Upper lobe of left lung (tissue), 6 donors: ENCODE measurements around the gene PCBP4. TPM values are rescaled to one million over a fixed set of nuclear protein-coding genes. Genes with fewer than 3 reads are reported as not detected.
A peak's percentile ranks its signal among the peaks of the same experiment; 100 is the strongest.
"Not testable (repeated sequence)": the region's sequence is repeated elsewhere in the genome, so short reads cannot be mapped to it uniquely, and the experiment has no call there.

Source experiments
- ATAC-seq, 2 donors: fragments of 200-7000 bp; cut with Tn5 transposase; one replicate each; pipeline ENCODE4 v1.9.1; 2022; ENCODE audit warnings: mild to moderate bottlenecking in 2 of 2, moderate library complexity in 2 of 2; ENCODE audit not compliant: low FRiP score in 2 of 2
- DNase-seq, 2 donors: peaks; one replicate each; pipeline ENCODE4 v3.0.0-alpha.2; 2019 to 2020
- H3K27ac ChIP-seq, 4 donors: fragments of 200-600 bp; sonication (generic); one replicate each; pipeline ENCODE4 v1.5.1; 2016 to 2019
- H3K27me3 ChIP-seq, 4 donors: fragments of 200-600 bp; sonication (generic); one replicate each; pipeline ENCODE4 v1.5.1; 2017 to 2019
- H3K36me3 ChIP-seq, 4 donors: fragments of 200-600 bp; sonication (generic); one replicate each; pipeline ENCODE4 v1.5.1; 2016 to 2019
- H3K4me1 ChIP-seq, 4 donors: fragments of 200-600 bp; sonication (generic); one replicate each; pipeline ENCODE4 v1.5.1; 2018 to 2019
- H3K4me3 ChIP-seq, 4 donors: fragments of 200-600 bp; sonication (generic); one replicate each; pipeline ENCODE4 v1.5.1; 2017 to 2019; ENCODE audit warnings: mild to moderate bottlenecking in 2 of 4, moderate library complexity in 1 of 4
- H3K9me3 ChIP-seq, 4 donors: fragments of 200-600 bp; sonication (generic); one replicate each; pipeline ENCODE4 v1.5.1; 2018 to 2019
- CTCF ChIP-seq, 6 experiments: fragments of 450-650 bp in 4 of 6; fragments of 200-600 bp in 2 of 6; sonication (generic) in 2 of 6; IDR thresholded peaks; one replicate each; pipeline ENCODE4 v1.5.1; 2016 to 2019; ENCODE audit warnings: antibody characterized with exemption in 6 of 6
- EP300 ChIP-seq, 4 donors: sonication (generic); formaldehyde crosslinking; IDR thresholded peaks; one replicate each; pipeline ENCODE4 v1.5.1; 2017; ENCODE audit warnings: antibody characterized with exemption in 4 of 4, control low read depth in 2 of 4
- POLR2A ChIP-seq, 4 donors: fragments of 450-650 bp; IDR thresholded peaks; one replicate each; pipeline ENCODE4 v1.5.1; 2016 to 2017; ENCODE audit warnings: antibody characterized with exemption in 4 of 4, mild to moderate bottlenecking in 2 of 4
- POLR2AphosphoS5 ChIP-seq, 2 donors: sonication (generic); formaldehyde crosslinking; IDR thresholded peaks; one replicate each; pipeline ENCODE4 v1.5.1; 2017; ENCODE audit warnings: antibody characterized with exemption in 2 of 2
- WGBS, 2 donors: methylation state at CpG; one replicate each; pipeline ENCODE4 v1.1.5; 2017 to 2018; 5-methylcytosine and 5-hydroxymethylcytosine counted together
- total RNA-seq, 6 donors: library from RNA; depleted of rRNA in 4 of 6; stranded (reverse); fragments of >200 nt in 4 of 6; gene quantifications; one replicate each; pipeline versions ENCODE4 v1.1.0 to v1.2.1, GENCODE V29; 2016 to 2021
- donor health status: DM: no; HTN: no; CAD: no; lungs with moderate emphysema.
- donor health status: DM: no; HTN: yes; CAD: no; lungs with severe emphysema.

Gene PCBP4
- total RNA-seq, 6 donors from 2014 or later: 22.7 to 53.4 (median 37.7) TPM

- H3K4me3 ChIP-seq: no peak overlapping the region
- no peak for ATAC-seq
- no peaks in the 10 kb centered on the region for H3K27me3 ChIP-seq
- 85 to 93% methylated on average over 3 of the region's 3 CpGs for WGBS, 2 donors
- H3K36me3 ChIP-seq: peaks cover 14 to 41% (median 25%) of the 10 kb centered on the region in 4 donors
- H3K4me1 ChIP-seq: peaks cover 17 to 27% (median 19%) of the 10 kb centered on the region in 4 donors
- no peak for DNase-seq
- no peaks in the 10 kb centered on the region for H3K9me3 ChIP-seq
- no peak for TF ChIP-seq CTCF (IDR thresholded peaks at IDR 0.05)
- TF ChIP-seq EP300 (IDR thresholded peaks at IDR 0.05): no peak
- no peak for TF ChIP-seq POLR2A (IDR thresholded peaks at IDR 0.05)
- TF ChIP-seq POLR2AphosphoS5 (IDR thresholded peaks at IDR 0.05): no peak
- H3K27ac ChIP-seq: no peak overlapping the region
Measured at GRCh38 chr3:51992017-51992682, 24.9 kb upstream of the PCBP4 start.

- H3K9me3 ChIP-seq, H3K27ac ChIP-seq, H3K4me3 ChIP-seq, ATAC-seq, H3K27me3 ChIP-seq: not testable (repeated sequence)
- WGBS, 2 donors: 81 to 94% methylated on average over 20 to 28 of the region's 38 CpGs
- DNase-seq: peak in 1 of 2 donors; percentile 82
- H3K36me3 ChIP-seq: peaks cover 14 to 41% (median 25%) of the 10 kb centered on the region in 4 donors
- H3K4me1 ChIP-seq: peaks cover 16 to 27% (median 19%) of the 10 kb centered on the region in 4 donors
Measured at GRCh38 chr3:51990501-51990971, 23.3 kb upstream of the PCBP4 start.

GRCh38 chr3:51988286-51989146 is 21.3 kb upstream of the PCBP4 start:
- peaks cover 11 to 19% (median 14%) of the 10 kb centered on the region in 4 donors for H3K4me1 ChIP-seq
- no peak overlapping the region for H3K27ac ChIP-seq
- no peaks in the 10 kb centered on the region for H3K27me3 ChIP-seq
- no peak overlapping the region for H3K4me3 ChIP-seq
- DNase-seq: no peak
- no peak for ATAC-seq
- no peak for TF ChIP-seq EP300 (IDR thresholded peaks at IDR 0.05)
- no peak for TF ChIP-seq CTCF (IDR thresholded peaks at IDR 0.05)
- no peak for TF ChIP-seq POLR2A (IDR thresholded peaks at IDR 0.05)
- no peak for TF ChIP-seq POLR2AphosphoS5 (IDR thresholded peaks at IDR 0.05)
- H3K36me3 ChIP-seq: peaks cover 4 to 27% (median 13%) of the 10 kb centered on the region in 4 donors
- WGBS, 2 donors: 80 to 88% methylated on average over 15 of the region's 15 CpGs
- H3K9me3 ChIP-seq: no peaks in the 10 kb centered on the region

- Histone ChIP-seq H3K27me3 (no peaks in the 10 kb centered on the region), H3K36me3 (peaks cover 0 to 17% (median 7%) of the 10 kb centered on the region in 4 donors), H3K9me3 (no peaks in the 10 kb centered on the region), H3K4me1 (peaks cover 12 to 17% (median 14%) of the 10 kb centered on the region in 4 donors), H3K27ac (no peak overlapping the region), H3K4me3 (no peak overlapping the region)
- ATAC-seq (no peak), DNase-seq (no peak)
- WGBS, 2 donors: 92 to 95% methylated on average over 7 of the region's 7 CpGs
- TF ChIP-seq POLR2A (IDR thresholded peaks at IDR 0.05): no peak
- TF ChIP-seq EP300 (IDR thresholded peaks at IDR 0.05): no peak
- TF ChIP-seq CTCF (IDR thresholded peaks at IDR 0.05): no peak
- no peak for TF ChIP-seq POLR2AphosphoS5 (IDR thresholded peaks at IDR 0.05)
Measured at GRCh38 chr3:51987568-51987967, 20.3 kb upstream of the PCBP4 start.
